KBM-7 (cell line): ENCODE data around the gene GNAO1.

Experiments
- DNase-seq: peaks from one replicate; pipeline ENCODE4 v3.0.0-alpha.2; 2015
- in situ Hi-C: fragments of 300-500 bp; cut with MboI; formaldehyde crosslinking; loops from 2 replicates; pipeline ENCODE4 v1.14.3; 2020; ENCODE audit warnings: low sequenced_read_pairs, low pct_unique_long_range_greater_than_20kb, mixed read lengths

Gene GNAO1

GRCh38 chr16:56278196-56278855, 87.0 kb downstream of the GNAO1 start:
- in situ Hi-C loops, result no loop called here
- DNase-seq, result no peak

- DNase-seq, result no peak
- in situ Hi-C loops, result no loop called here
Measured at GRCh38 chr16:56279132-56279531, 87.8 kb downstream of the GNAO1 start.

GRCh38 chr16:56279914-56280313, 88.6 kb downstream of the GNAO1 start:
- no peak for DNase-seq
- in situ Hi-C loops, result no loop called here

- DNase-seq, result peak; percentile 4
- in situ Hi-C loops, result no loop called here
Measured at GRCh38 chr16:56281249-56281805, 90.0 kb downstream of the GNAO1 start.

GRCh38 chr16:56282451-56282850, 91.2 kb downstream of the GNAO1 start:
- DNase-seq, result peak; percentile 2
- in situ Hi-C loops, result no loop called here

GRCh38 chr16:56284521-56284920, 93.2 kb downstream of the GNAO1 start:
- no peak for DNase-seq

GRCh38 chr16:56286809-56287208, 95.5 kb downstream of the GNAO1 start:
- in situ Hi-C loops, result no loop called here
- no peak for DNase-seq

More at GRCh38 chr16:56284521-56284920, 93.2 kb downstream of the GNAO1 start:
- in situ Hi-C loops, result no loop called here

- DNase-seq, result no peak
- in situ Hi-C loops, result no loop called here
Measured at GRCh38 chr16:56288019-56288418, 96.7 kb downstream of the GNAO1 start.

- in situ Hi-C loops, result no loop called here
- DNase-seq, result no peak
Measured at GRCh38 chr16:56289416-56289815, 98.1 kb downstream of the GNAO1 start.

GRCh38 chr16:56289862-56290261, 98.6 kb downstream of the GNAO1 start:
- no peak for DNase-seq
- in situ Hi-C loops, result no loop called here

GRCh38 chr16:56294014-56294413, 102.7 kb downstream of the GNAO1 start:
- DNase-seq, result no peak
- in situ Hi-C loops, result no loop called here

GRCh38 chr16:56294579-56294978, 103.3 kb downstream of the GNAO1 start:
- no peak for DNase-seq
- in situ Hi-C loops, result no loop called here

GRCh38 chr16:56295059-56295665, 103.9 kb downstream of the GNAO1 start:
- no peak for DNase-seq
- in situ Hi-C loops, result no loop called here

GRCh38 chr16:56295739-56296527, 104.6 kb downstream of the GNAO1 start:
- in situ Hi-C loops, result no loop called here

GRCh38 chr16:56297684-56298083, 106.4 kb downstream of the GNAO1 start:
- no peak for DNase-seq
- in situ Hi-C loops, result no loop called here

More at GRCh38 chr16:56295739-56296527, 104.6 kb downstream of the GNAO1 start:
- DNase-seq, result no peak

GRCh38 chr16:56298116-56298515, 106.8 kb downstream of the GNAO1 start:
- in situ Hi-C loops, result no loop called here
- DNase-seq, result no peak

GRCh38 chr16:56298948-56299596, 107.8 kb downstream of the GNAO1 start:
- in situ Hi-C loops, result no loop called here
- DNase-seq, result no peak

GRCh38 chr16:56300242-56300623, 108.9 kb downstream of the GNAO1 start:
- in situ Hi-C loops, result no loop called here
- DNase-seq, result no peak
